ENCODE results near the gene G3BP2.
A peak's percentile ranks its signal among the peaks of the same experiment; 100 is the strongest.

Gene G3BP2

GRCh38 chr4:75639124-75639695 lies 34.0 kb downstream of the G3BP2 start:
- TF ChIP-seq, protein P1, sequence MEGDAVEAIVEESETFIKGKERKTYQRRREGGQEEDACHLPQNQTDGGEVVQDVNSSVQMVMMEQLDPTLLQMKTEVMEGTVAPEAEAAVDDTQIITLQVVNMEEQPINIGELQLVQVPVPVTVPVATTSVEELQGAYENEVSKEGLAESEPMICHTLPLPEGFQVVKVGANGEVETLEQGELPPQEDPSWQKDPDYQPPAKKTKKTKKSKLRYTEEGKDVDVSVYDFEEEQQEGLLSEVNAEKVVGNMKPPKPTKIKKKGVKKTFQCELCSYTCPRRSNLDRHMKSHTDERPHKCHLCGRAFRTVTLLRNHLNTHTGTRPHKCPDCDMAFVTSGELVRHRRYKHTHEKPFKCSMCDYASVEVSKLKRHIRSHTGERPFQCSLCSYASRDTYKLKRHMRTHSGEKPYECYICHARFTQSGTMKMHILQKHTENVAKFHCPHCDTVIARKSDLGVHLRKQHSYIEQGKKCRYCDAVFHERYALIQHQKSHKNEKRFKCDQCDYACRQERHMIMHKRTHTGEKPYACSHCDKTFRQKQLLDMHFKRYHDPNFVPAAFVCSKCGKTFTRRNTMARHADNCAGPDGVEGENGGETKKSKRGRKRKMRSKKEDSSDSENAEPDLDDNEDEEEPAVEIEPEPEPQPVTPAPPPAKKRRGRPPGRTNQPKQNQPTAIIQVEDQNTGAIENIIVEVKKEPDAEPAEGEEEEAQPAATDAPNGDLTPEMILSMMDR (IDR thresholded peaks at IDR 0.05; ENCODE audit: insufficient read depth, low read depth, low read length, missing control alignments) = no peak
- H3K4me3 ChIP-seq (ENCODE audit: low read length) = no peak overlapping the region
- DNase-seq (ENCODE audit: low read depth) = no peak

DNA sequence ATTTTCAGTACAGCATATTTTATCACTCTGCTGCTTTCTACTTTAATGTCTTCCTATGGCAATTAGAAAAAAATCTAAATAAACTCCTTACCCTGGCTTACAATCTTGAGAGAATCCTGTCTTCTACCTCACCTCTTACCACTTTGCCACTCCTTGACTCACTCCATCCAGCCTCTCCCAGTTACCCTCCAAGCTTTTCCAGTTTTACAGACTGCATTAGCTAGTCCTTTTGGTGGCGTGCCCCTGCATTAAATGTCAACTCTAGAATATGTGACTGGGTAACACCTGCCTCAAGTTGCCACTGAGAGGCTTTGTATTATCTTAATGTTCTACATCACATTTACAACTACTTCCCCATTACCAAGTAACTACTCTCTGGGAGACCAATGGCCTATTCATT lies 35.4 kb downstream of the G3BP2 start:
- peak; percentile 35 for DNase-seq (ENCODE audit: low read depth)
- no peak overlapping the region for H3K4me3 ChIP-seq (ENCODE audit: low read length)
- TF ChIP-seq, protein P1 (IDR thresholded peaks at IDR 0.05; ENCODE audit: insufficient read depth, low read depth, low read length, missing control alignments) = no peak

GRCh38 chr4:75637176-75637575 lies 36.0 kb downstream of the G3BP2 start:
- peak; percentile 29 for DNase-seq (ENCODE audit: low read depth)
- TF ChIP-seq, protein P1 (IDR thresholded peaks at IDR 0.05; ENCODE audit: insufficient read depth, low read depth, low read length, missing control alignments) = no peak
- no peak overlapping the region for H3K4me3 ChIP-seq (ENCODE audit: low read length)

GRCh38 chr4:75634951-75635350 lies 38.3 kb downstream of the G3BP2 start:
- no peak overlapping the region for H3K4me3 ChIP-seq (ENCODE audit: low read length)
- TF ChIP-seq, protein P1 (IDR thresholded peaks at IDR 0.05; ENCODE audit: insufficient read depth, low read depth, low read length, missing control alignments) = no peak
- no peak for DNase-seq (ENCODE audit: low read depth)

DNA sequence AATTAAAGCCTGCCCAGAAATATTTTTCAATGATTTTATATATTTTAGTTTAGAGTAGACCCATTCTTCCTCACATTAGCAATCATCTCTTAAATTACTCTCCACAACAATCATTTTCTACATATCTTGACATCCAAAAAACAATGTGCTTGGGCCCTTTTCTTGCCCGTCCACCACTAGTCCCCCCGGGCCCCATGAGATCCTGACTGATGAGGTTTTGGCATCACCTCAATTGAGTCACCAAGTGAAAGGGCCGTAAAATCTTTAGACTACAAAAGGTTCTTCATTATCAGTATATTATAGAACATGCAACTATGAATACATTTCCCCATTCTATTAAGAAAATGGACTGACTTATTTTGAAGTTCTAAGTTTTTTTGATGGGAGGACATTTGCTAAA lies 38.9 kb downstream of the G3BP2 start:
- TF ChIP-seq, protein P1 (IDR thresholded peaks at IDR 0.05; ENCODE audit: insufficient read depth, low read depth, low read length, missing control alignments) = no peak
- DNase-seq (ENCODE audit: low read depth) = no peak

DNA sequence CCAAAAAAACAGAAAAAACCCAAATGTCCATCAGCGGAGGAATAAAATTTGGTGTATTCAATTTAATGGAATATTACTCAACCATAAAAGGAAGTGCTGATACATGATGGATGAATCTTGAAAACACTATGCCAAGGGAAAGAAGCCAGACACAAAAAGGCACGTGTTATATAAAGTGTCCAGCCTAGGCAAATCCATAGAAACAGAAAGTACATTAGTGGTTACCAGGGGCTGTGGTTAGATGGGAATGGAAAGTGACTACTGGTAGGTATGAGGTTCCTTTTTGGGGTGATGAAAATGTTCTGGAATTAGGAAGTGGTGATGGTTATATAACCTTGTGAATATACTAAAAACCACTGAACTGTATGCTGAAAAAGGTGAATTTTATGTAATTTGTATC lies 39.4 kb downstream of the G3BP2 start:
- DNase-seq (ENCODE audit: low read depth) = no peak
- no peak overlapping the region for H3K4me3 ChIP-seq (ENCODE audit: low read length)
- TF ChIP-seq, protein P1 (IDR thresholded peaks at IDR 0.05; ENCODE audit: insufficient read depth, low read depth, low read length, missing control alignments) = no peak

More for the DNA sequence above, 38.9 kb downstream of the G3BP2 start:
- no peak overlapping the region for H3K4me3 ChIP-seq (ENCODE audit: low read length)

- DNase-seq (ENCODE audit: low read depth) = no peak
- H3K4me3 ChIP-seq (ENCODE audit: low read length) = peak overlapping the region; percentile 50
- TF ChIP-seq, protein P1 (IDR thresholded peaks at IDR 0.05; ENCODE audit: insufficient read depth, low read depth, low read length, missing control alignments) = no peak
These were observed 42.3 kb downstream of the G3BP2 start for GRCh38 chr4:75630937-75631329.
